Hepatocyte (in vitro differentiated cells): ENCODE data around the gene C6orf89.

Experiments used
- EZH2 ChIP-seq: fragments of 200-600 bp; sonication (generic); IDR thresholded peaks from 2 replicates; pipeline ENCODE4 v1.6.1; 2016; ENCODE audit warnings: antibody characterized with exemption, mild to moderate bottlenecking, borderline replicate concordance
- EZH2phosphoT487 ChIP-seq: fragments of 200-600 bp; sonication (generic); IDR thresholded peaks from one replicate; pipeline ENCODE4 v1.6.1; 2018; ENCODE audit warnings: antibody characterized with exemption, mild to moderate bottlenecking, low read depth, moderate library complexity; ENCODE audit not compliant: unreplicated experiment, severe bottlenecking
- TF ChIP-seq, protein P1 (sequence below): fragments of 200-600 bp; sonication (generic); IDR thresholded peaks from 2 replicates; pipeline ENCODE4 v1.5.1; 2016; ENCODE audit warnings: antibody characterized with exemption, mild to moderate bottlenecking; ENCODE audit not compliant: poor library complexity

DNA sequence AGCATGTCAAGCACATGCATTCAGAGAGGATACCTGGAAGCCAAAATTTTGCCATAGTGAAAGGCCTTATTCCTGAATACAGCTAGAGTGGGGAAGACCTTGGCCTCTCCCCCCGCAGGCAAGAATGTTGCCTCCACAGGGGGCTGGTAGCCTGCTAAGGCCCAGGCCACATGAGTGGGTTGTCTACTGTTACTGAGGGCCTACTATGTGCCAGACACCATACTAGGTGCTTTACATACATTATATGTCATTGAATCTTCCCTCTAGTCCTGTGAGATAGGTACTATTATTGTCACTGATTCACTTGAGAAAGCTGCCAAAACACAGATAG lies 68.1 kb downstream of the C6orf89 start:
- TF ChIP-seq, protein P1, sequence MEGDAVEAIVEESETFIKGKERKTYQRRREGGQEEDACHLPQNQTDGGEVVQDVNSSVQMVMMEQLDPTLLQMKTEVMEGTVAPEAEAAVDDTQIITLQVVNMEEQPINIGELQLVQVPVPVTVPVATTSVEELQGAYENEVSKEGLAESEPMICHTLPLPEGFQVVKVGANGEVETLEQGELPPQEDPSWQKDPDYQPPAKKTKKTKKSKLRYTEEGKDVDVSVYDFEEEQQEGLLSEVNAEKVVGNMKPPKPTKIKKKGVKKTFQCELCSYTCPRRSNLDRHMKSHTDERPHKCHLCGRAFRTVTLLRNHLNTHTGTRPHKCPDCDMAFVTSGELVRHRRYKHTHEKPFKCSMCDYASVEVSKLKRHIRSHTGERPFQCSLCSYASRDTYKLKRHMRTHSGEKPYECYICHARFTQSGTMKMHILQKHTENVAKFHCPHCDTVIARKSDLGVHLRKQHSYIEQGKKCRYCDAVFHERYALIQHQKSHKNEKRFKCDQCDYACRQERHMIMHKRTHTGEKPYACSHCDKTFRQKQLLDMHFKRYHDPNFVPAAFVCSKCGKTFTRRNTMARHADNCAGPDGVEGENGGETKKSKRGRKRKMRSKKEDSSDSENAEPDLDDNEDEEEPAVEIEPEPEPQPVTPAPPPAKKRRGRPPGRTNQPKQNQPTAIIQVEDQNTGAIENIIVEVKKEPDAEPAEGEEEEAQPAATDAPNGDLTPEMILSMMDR, result no peak
- TF ChIP-seq EZH2 (no peak), EZH2phosphoT487 (no peak)
